ENCODE data around the gene GHR. TPM values are rescaled to one million over a fixed set of nuclear protein-coding genes. Genes with fewer than 3 reads are reported as not detected.

The GHR gene
- total RNA-seq, 1 experiment from 2014 or later = not detected

- DNase-seq (ENCODE audit: low read depth) = no peak
- in situ Hi-C loops (cut with HindIII; ENCODE audit: low pct_unique_long_range_greater_than_20kb, low sequenced_read_pairs) = no loop called here
Observed at GRCh38 chr5:42454216-42454995, 31.2 kb downstream of the GHR start.

GRCh38 chr5:42461033-42461432, 37.8 kb downstream of the GHR start:
- DNase-seq (ENCODE audit: low read depth) = no peak
- in situ Hi-C loops (cut with HindIII; ENCODE audit: low pct_unique_long_range_greater_than_20kb, low sequenced_read_pairs) = no loop called here

GRCh38 chr5:42461507-42461906, 38.3 kb downstream of the GHR start:
- in situ Hi-C loops (cut with HindIII; ENCODE audit: low pct_unique_long_range_greater_than_20kb, low sequenced_read_pairs) = no loop called here

GRCh38 chr5:42462083-42462482, 38.8 kb downstream of the GHR start:
- no peak for DNase-seq (ENCODE audit: low read depth)
- in situ Hi-C loops (cut with HindIII; ENCODE audit: low pct_unique_long_range_greater_than_20kb, low sequenced_read_pairs) = no loop called here

More at GRCh38 chr5:42461507-42461906, 38.3 kb downstream of the GHR start:
- no peak for DNase-seq (ENCODE audit: low read depth)

- no peak for DNase-seq (ENCODE audit: low read depth)
- in situ Hi-C loops (cut with HindIII; ENCODE audit: low pct_unique_long_range_greater_than_20kb, low sequenced_read_pairs) = no loop called here
Observed at GRCh38 chr5:42467572-42467971, 44.3 kb downstream of the GHR start.

GRCh38 chr5:42467981-42468524, 44.8 kb downstream of the GHR start:
- no peak for DNase-seq (ENCODE audit: low read depth)

GRCh38 chr5:42483472-42484154, 60.4 kb downstream of the GHR start:
- DNase-seq (ENCODE audit: low read depth) = no peak
- in situ Hi-C loops (cut with HindIII; ENCODE audit: low pct_unique_long_range_greater_than_20kb, low sequenced_read_pairs) = no loop called here

More at GRCh38 chr5:42467981-42468524, 44.8 kb downstream of the GHR start:
- in situ Hi-C loops (cut with HindIII; ENCODE audit: low pct_unique_long_range_greater_than_20kb, low sequenced_read_pairs) = no loop called here

GRCh38 chr5:42487077-42487476, 63.8 kb downstream of the GHR start:
- in situ Hi-C loops (cut with HindIII; ENCODE audit: low pct_unique_long_range_greater_than_20kb, low sequenced_read_pairs) = no loop called here
- DNase-seq (ENCODE audit: low read depth) = no peak

- in situ Hi-C loops (cut with HindIII; ENCODE audit: low pct_unique_long_range_greater_than_20kb, low sequenced_read_pairs) = no loop called here
- no peak for DNase-seq (ENCODE audit: low read depth)
Observed at GRCh38 chr5:42487821-42488220, 64.6 kb downstream of the GHR start.

GRCh38 chr5:42490831-42491230, 67.6 kb downstream of the GHR start:
- DNase-seq (ENCODE audit: low read depth) = no peak

GRCh38 chr5:42491699-42492098, 68.5 kb downstream of the GHR start:
- no peak for DNase-seq (ENCODE audit: low read depth)
- in situ Hi-C loops (cut with HindIII; ENCODE audit: low pct_unique_long_range_greater_than_20kb, low sequenced_read_pairs) = no loop called here

More at GRCh38 chr5:42490831-42491230, 67.6 kb downstream of the GHR start:
- in situ Hi-C loops (cut with HindIII; ENCODE audit: low pct_unique_long_range_greater_than_20kb, low sequenced_read_pairs) = no loop called here

- DNase-seq (ENCODE audit: low read depth) = no peak
- in situ Hi-C loops (cut with HindIII; ENCODE audit: low pct_unique_long_range_greater_than_20kb, low sequenced_read_pairs) = no loop called here
Observed at GRCh38 chr5:42492974-42493373, 69.7 kb downstream of the GHR start.

GRCh38 chr5:42494414-42494813, 71.2 kb downstream of the GHR start:
- in situ Hi-C loops (cut with HindIII; ENCODE audit: low pct_unique_long_range_greater_than_20kb, low sequenced_read_pairs) = no loop called here
- no peak for DNase-seq (ENCODE audit: low read depth)

GRCh38 chr5:42495914-42496313, 72.7 kb downstream of the GHR start:
- in situ Hi-C loops (cut with HindIII; ENCODE audit: low pct_unique_long_range_greater_than_20kb, low sequenced_read_pairs) = no loop called here
- DNase-seq (ENCODE audit: low read depth) = no peak

- no peak for DNase-seq (ENCODE audit: low read depth)
- in situ Hi-C loops (cut with HindIII; ENCODE audit: low pct_unique_long_range_greater_than_20kb, low sequenced_read_pairs) = no loop called here
Observed at GRCh38 chr5:42496397-42497156, 73.3 kb downstream of the GHR start.

GRCh38 chr5:42498000-42498399, 74.8 kb downstream of the GHR start:
- in situ Hi-C loops (cut with HindIII; ENCODE audit: low pct_unique_long_range_greater_than_20kb, low sequenced_read_pairs) = no loop called here
- no peak for DNase-seq (ENCODE audit: low read depth)

GRCh38 chr5:42499016-42499415, 75.8 kb downstream of the GHR start:
- DNase-seq (ENCODE audit: low read depth) = no peak
- in situ Hi-C loops (cut with HindIII; ENCODE audit: low pct_unique_long_range_greater_than_20kb, low sequenced_read_pairs) = no loop called here

- in situ Hi-C loops (cut with HindIII; ENCODE audit: low pct_unique_long_range_greater_than_20kb, low sequenced_read_pairs) = no loop called here
- DNase-seq (ENCODE audit: low read depth) = no peak
Observed at GRCh38 chr5:42500003-42500599, 76.9 kb downstream of the GHR start.
